NCI-H2227 treated with DMSO at 0.1 percent for 48 hours (cell line): Measurements from ENCODE around the gene CCDC78.

Experiments
- DNase-seq: peaks from one replicate; lab custom pipeline; 2025; lab: John Stamatoyannopoulos, UW

The CCDC78 gene

DNA sequence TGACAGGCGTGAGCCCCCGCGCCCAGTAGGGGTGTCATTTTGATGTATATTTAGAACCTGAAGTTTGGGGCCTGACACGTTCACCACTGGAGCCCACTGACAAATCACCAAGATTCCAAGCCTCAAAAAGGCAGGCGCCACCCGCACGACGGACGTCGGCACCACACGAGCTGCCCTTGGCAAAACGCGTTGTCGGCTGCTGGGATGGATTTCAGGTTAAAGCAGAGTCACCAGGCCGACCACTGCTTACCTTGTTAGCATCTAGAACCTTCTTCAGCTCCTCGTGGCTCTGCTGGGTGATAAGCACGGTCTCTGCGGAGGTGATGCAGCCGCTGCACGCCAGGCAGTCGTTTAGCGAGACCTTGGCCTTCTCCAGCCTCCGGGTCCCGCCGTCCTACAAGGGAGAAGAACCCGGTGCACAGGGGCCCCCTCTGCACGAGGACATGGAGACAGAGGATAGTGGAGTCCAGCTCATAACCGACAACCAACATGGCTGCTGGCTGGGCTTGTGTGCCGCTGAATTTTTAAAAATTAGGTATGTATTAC is 10.8 kb upstream of the CCDC78 start:
- DNase-seq = no peak

DNA sequence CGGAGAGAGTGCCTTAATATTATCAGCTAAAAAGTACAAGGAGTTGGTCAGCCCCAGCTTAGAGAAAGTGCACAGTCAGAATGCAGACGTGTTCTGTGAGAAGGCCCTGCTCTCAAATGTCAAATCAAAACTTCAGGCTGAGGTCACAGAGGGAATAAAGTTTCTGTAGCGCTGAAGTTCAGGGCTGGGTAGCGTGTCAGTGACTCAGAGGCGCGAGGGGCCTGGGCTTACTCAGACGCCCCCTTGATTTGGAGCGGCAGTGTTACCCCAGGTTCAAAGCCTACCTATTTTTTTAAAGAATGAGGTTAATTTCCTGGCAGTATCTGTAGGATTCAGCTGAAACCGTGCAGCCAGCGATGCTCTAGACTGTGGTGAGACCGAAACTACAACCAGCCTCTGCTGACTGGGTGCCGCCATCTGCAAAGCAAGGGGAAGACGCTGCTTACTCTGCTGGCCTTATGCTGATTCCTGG is 9.8 kb upstream of the CCDC78 start:
- no peak for DNase-seq

DNA sequence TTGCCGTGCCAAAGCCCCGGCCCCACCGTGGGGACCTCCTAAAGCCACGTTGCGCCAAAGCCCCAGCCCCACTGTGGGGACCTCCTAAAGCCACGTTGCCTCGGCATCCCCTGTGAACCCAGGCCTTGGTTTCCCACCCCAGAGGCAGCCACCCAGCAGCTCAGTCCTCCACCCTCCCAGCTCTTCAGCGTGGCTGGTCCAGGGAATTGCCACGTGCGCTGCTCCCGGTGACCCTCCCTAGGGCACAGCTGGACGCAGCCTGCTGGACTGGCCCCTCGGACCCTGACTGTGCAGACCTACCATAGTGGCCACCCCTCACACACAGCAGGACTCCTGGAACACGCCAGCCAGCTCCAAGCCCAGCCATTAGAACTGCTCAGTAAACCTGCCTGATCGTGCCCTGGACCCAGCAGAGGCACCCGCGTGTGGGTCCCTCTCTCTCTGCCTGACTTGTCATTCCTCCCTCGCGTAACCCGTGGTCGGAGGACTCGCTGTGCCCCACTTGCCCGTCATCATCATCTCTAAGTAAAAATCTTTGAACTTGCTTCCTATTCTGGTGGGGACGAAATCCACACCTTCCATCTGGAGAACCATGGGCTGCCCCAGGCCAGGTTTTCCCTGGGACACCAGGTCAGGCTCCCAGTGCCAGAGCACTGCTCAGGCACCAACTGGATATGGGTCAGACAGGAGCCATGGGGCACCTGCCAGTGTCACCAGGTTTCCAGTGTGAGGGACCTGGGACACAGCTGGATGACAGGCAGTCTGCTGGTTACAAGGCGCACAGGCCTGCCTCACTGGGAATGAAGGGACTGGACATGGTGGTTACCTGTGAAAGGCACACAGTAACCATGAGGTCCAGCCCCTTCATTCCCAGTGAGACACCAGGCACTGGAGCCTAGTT is 9.0 kb upstream of the CCDC78 start:
- DNase-seq = no peak

DNA sequence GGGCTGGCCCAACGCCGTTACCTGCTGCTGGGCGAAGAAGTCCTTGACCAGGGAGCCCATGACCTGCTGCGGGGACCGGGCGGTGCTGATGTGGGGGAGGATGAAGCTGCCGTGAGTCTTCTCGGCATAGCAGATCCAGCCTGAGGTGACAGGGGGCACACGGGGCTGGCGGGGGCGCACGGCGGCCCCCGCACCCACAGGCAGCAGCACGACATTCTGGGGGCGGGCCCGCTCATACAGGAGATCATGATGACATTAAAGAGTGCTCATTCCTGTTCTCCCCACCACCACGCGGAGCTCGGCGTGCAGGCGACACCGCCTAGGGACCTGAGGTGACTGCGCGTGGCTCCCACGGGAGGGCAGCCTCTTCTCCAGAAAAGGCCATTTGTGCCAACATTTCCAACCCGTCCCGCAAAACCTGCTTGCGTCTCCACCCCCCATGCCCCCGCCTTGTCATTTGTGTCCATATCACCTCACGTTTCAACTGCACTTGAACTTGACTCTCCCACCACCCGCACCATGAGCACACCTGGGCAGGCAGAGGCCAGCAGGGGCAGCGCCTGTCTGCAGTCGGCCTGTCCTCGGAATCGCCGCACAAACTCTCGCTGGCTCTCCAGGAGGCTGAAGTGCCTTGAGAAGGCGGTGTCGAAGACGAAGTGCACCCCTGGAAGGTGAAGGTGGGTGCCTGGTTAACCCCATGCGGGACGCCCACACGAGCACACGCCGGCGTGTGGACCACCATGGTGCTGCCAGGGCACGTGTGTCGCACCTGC is 8.2 kb upstream of the CCDC78 start:
- DNase-seq = no peak

DNA sequence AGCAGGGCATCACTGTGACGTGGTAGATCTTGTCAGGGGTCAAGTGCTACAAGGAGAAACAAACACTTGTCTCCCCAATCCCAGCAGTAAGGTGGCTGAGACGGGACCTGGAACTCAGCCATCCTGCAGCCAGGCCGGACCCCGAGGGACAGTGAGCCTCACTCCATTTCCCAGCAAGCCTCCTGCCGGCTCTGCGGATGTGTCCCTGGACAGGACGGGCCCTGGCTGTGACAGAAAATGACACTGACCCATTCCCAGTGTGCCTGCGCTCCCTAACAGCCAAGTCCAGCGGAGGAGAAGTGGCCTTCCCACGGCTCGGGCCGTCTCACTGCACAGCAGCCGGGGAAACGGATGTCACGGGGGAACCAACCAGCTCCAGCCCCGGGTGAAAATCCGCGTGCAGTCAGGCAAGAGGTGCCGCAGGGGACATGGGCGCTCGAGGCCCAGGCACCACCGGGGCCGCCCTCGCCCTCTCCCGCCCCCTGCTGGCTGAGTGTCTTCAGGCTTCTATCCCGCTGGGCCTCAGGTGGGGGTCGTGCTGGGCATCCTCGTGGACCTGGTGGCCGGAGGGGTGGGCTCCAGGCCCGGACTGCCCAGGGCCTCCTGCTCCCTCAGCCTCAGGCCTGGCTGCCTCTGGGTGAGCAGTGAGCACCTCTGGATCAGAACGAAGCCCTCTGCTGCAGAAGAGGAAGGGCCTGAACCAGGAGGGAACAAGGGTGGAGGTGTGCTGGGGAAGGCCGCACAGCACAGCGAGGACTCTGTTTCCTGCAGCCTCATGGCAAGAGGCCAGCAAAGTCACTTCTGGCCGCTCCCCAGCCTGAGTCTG is 7.4 kb upstream of the CCDC78 start:
- no peak for DNase-seq

DNA sequence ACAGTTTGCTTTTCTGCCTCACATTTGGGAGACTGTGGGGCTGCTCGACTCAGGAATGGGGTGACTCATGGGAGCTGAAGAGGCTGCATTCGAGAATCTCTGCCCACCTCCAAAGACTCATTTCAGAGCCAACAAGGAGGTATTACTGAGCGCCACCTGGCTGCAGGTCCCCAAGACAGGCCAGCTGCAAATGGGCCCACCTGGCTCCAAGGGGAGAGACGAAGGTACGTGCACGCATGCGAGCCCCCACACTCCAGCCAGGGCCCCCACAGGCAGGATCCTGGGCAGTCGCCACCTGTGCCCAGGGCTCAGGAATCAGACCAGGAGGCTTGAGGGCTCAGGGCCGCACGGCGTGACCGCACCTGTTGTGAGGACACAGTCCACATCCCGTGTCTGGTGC is 6.7 kb upstream of the CCDC78 start:
- DNase-seq = no peak

DNA sequence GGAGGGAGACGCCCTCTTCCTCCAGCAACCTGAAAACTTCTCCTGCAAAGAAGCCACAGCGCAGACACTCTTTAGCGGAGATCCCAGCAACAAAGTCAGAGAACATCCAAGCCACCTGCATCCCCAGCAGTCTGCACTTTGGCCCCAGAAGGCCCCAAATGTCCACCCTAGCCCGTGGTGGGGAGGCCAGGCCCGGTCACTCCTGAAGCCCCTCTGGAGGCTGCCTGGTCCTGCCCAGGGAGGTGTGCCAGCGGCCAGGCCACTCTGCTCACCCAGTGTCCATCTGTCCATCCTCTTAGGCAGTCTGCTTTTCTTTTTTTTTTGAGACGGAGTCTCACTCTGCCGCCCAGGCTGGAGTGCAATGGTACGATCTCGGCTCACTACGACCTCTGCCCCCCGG is 6.1 kb upstream of the CCDC78 start:
- no peak for DNase-seq

DNA sequence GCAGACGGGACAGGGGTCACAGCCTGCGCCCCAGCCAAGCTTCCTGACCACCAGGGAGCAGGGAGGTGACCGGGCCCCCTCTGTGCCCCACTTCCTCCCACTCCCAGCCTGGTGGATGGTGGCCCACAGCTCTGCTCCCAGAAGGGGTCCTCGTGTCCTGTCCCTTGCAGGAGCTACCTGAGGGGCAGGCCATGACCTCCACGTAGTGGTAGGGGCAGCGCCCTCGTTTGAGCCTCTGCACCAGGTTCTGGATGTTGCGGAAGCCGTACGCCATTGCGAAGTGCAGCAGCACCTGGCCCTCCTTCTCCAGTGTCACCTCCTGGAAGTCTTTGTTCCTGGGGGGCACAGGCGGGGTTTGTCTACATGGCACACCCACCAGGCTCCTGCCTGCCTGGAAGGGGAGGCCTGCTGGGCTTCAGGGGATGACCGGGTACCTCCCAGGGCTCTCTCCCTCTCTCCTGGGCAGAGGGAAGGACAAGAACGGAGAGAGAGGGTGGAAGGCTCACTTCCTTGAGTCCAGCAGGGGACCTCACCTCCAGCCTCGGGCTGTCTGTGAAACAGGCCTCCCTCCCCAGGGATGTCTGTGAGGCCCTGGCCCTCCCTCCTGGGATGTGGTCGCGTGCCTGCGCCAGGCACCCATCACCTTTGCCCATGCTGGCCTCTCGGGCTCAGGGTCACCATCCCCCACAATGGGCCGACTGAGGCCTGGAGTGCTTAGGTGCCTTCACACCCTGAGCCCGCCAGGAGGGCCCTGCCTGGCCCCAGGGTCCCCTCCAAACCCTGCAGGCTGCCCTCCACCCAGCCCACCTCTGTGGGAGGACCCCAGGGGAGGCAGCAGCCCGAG is 4.6 kb upstream of the CCDC78 start:
- no peak for DNase-seq

DNA sequence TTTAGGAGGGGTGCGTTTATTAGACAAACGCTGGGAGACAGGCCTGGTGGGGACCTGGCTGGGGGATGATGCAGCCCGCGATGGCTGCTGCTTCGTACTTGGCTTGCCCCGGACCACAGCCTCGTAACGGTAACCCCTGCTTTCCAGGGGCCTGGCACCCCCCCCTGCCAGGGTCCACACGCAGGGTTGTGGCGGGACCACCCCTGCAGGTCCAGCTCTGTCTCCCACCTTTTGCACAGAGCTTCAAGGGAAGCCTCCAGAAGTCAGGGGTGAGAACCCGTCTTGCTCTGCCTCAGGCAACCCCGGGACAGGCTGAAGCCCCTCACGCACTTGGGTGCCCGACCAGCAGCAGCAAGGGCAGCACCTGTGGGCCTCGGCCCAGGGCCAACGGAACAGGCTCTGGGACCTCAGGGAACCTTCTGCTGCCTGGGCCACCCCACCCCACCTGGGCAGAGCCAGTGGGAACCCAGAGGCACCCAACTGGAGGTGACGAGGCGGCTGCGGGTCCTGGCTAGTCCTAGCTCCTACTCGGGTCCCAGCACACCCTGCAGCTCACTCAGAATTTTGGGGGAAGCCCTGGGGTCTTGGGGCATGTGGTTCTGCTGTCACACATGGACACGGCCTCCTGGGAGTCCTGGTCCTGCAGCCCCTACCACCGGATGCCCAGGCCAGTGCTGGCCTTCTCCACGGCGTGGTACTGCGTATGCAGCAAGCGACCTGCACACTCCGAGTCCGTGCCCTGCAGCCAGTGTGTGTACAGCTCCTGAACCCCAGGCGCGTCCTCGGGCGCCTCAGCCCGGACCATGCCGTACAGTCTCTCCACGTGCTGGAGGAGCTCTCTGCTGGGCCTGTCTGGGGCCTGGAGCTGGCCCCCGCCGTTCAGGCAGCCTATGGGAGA is 3.8 kb upstream of the CCDC78 start:
- DNase-seq = no peak

DNA sequence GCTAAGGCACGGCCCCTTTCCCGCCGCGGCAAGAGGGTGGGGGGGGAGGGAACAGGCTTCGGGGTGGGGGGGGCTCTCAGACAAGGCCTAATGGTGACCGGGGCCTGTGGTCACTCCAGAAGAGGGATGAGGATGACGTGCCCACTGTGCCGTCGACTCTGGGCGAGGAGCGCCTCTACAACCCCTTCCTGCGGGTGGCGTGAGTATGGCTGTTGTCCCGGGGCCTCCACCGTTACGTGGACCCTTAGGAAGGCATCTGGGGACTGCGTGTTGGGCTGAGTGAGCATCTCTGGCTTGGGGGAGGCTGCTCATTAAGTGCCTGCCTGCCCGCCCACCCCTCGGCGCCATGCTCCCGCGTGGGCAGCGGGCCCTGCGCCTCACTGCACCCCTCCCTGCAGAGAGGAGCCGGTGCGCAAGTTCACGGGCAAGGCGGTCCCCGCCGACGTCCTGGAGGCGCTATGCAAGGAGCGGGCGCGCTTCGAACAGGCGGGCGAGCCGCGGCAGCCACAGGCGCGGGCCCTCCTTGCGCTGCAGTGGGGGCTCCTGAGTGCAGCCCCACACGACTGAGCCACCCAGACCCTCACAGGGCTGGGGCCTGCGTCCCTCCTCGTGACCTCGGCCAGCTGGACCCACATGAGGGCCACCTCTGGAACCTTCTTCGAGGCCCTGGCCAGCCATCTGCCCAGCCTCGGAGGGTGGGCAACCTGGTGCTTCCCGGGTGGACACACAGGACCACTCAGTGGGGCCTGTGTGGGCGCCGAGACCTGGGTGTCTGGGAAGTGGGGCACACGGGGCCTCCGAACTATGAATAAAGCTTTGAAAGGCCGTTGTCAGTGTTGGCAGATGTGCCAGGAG is 2.9 kb upstream of the CCDC78 start:
- no peak for DNase-seq

DNA sequence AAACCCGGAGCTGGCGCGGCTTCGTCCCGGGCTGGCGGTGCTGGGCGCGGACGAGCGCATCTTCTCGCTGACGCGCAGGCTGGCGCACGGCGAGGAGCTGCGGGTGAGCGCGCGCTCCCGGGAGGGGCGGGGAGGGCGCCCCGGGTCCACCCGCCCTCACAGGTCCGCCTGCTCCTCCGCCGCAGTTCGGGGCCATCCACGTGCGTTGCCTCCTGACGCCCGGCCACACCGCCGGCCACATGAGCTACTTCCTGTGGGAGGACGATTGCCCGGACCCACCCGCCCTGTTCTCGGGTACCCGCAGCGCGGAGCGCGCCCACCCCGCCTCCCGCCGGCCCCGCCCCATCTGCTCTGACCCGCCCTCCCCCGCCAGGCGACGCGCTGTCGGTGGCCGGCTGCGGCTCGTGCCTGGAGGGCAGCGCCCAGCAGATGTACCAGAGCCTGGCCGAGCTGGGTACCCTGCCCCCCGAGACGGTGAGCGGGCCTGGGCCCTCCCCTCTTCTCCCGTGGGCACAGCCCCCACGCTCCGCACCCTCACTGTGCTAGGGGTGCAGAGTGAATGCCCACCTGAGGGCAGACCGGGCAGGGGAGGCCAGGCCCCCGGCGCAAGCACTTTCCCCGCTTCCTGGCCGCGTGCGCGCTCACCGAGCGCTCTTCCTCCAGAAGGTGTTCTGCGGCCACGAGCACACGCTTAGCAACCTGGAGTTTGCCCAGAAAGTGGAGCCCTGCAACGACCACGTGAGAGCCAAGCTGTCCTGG is 2.1 kb upstream of the CCDC78 start:
- peak; percentile 59 for DNase-seq

DNA sequence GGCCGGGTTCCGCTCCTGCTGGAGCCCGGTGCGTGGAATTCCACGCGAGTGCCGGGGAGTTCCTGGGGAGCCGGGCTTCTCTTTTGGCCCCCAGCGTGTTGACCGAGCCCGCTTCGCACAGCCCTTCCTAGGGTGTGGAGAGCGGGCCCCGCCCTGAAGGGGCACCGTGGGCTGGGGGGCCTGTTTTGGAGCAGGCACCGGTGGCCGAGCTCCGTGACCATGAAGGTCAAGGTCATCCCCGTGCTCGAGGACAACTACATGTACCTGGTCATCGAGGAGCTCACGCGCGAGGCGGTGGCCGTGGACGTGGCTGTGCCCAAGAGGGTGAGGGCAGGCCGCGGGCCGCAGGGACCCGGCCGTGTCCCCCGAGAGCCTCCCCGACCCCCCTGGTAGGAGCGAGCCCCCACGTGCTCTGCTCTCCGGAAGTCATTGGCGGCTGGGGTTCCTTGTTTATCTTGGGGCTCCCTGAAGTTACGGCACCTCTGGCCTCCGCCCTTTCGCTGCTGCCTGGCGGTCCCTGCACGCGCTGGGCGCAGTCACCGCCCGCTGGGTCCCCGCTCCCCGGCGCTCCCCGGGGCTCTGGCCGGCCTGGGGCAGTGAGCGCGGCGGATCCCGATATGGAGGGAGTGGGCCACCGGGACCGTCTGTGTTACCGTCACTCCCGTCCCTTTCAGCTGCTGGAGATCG is 1.2 kb upstream of the CCDC78 start:
- DNase-seq = no peak

DNA sequence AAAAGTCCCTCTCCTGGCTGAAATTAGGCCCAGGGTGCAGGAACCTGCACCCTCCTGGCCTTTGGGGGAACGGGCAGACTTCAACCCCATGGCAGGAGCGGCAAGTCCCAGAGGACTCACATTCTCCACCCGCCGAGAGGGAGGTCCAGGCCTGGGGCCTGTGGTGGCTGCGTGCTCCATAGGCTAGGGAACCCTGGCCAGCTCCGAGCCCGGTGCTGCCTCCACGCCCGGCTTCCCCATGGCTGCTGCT is 130 bp downstream of the CCDC78 start:
- DNase-seq = no peak

DNA sequence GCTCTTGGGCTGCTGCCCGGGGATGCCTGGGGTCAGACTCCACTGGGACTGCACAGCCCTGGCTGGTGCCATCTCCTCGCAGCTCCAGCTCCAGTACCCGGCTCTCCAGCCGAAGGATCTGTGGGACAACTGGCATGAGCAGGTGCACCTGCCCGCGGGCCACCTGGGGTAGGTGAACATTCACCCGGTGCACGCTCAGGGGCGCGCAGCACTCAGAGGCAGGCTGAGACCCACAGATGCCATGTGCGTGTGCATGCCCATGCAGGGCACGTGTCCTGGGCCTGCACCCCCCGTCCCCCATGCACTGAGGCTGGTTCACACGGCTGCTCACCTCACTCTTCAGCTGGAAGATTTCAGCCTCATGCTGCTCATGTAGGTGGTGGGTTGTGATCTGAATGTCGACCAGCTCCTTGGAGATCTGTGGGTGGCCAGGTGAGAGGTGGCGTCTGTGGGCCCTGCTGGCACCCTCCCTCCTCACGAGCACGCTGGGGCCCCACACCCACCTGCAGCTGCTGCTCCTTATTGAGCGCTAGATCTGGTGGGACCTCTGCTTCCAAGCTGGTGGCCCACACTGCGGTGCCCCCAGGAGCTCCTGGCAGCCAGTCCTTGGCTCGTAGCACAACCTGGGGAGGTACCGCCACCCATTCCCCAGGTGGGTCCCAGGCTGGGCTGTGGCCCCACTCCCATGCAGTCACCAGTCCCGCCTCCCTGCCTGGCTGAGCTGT is 618 bp downstream of the CCDC78 start:
- DNase-seq = no peak

DNA sequence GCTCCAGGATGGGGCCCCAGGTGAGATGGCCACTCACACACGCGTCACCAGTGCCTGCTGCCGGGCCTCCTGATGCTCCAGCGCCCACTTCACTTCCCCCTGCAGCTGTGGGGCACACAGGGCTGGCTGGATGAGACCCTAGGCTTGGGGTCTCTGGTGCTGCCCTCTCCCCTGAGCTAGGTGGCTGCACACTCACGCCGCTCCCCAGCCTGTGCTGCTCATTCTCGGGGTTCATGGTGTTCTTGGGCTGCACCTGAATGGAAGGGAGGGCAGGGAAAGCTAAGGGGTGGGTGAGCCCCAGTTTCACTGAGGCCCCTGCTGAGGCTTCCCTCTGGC is 1.2 kb downstream of the CCDC78 start:
- no peak for DNase-seq

DNA sequence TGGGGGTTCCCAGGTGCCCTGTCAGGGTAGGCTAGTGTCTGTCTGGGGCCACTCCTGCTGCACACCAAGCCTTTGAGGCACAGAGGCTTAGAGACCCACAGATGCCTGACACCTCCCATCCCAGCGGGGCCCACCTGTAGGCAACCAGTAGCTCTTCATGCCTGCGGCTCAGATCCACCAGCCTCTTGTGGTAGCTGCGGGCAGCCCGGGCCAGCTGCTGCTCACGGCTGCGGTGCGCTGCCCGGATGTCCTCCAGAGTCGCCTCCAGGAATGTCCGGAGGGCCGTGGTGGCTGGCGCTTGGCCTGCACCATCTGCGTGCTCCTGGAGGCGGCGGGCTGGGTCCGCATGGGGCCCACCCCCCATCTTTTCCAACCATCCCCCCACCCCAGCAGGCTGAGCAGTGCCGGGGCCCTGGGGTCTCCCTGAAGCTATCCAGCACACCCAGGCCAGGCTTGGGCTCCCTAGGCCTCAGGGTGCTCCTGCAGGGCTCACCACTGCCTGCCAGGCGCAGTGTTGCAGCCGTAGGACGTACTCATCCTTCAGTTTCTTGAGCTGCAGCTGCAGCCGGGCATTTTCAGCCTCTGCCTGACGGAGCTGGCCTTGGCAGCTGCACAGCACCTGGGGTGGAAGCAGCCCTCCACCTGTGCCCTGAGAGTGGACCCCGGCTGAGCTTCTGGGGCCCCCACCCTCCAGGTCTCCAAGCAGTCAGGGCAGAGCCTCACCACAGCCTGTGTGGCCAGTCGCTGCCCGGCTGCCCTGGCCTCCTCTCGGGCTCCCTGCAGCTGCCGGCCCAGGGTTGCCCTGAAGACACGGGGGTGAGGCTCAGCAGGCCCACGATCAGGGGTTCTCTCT is 1.8 kb downstream of the CCDC78 start:
- DNase-seq = no peak

DNA sequence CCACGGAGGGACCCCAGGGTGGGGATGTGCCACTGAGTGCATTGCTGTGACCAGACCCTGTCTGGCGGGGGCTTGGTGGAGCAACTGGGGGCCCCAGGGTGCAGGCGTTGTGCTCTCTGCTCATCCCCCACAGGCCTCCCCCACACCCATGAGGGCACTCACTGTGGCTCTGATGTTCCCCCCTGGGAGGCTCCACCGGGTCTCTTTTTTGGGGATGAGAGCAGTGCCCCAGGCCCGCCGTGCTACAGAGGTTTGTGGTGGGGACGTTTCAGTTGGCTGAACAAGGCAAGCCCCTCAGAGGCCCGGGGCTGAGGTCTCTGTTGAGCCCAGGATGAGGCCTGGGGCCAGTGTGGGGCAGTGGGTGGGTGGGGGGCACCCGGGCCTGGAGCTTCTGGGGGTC is 2.5 kb downstream of the CCDC78 start:
- no peak for DNase-seq
